GM12874 (cell line): ENCODE measurements around the gene TFEB.

ENCODE experiments used
- CTCF ChIP-seq: IDR thresholded peaks from 2 replicates; pipeline ENCODE4 v1.5.1; 2011; ENCODE audit warnings: low read depth, mild to moderate bottlenecking, control low read depth, low read length, moderate library complexity; ENCODE audit not compliant: insufficient read depth

TFEB gene

GRCh38 chr6:41642090-41642959 lies 93.1 kb downstream of the TFEB start:
- TF ChIP-seq CTCF: no peak

- no peak for TF ChIP-seq CTCF
Observed at GRCh38 chr6:41641352-41641925, 94.0 kb downstream of the TFEB start.

- TF ChIP-seq CTCF: no peak
Observed at GRCh38 chr6:41640426-41640825, 95.0 kb downstream of the TFEB start.

- TF ChIP-seq CTCF: no peak
Observed at GRCh38 chr6:41639809-41640371, 95.5 kb downstream of the TFEB start.

- TF ChIP-seq CTCF: no peak
Observed at GRCh38 chr6:41638935-41639808, 96.2 kb downstream of the TFEB start.

GRCh38 chr6:41638002-41638934 lies 97.1 kb downstream of the TFEB start, which contains the start of gene MDFI:
Gene MDFI, plus strand, starts transcription at chr6:41638468. Its CDS starts 282 bp downstream, at chr6:41638750.
- no peak for TF ChIP-seq CTCF
